H1 (cell line): ENCODE measurements around the gene PFKFB1.

ENCODE experiments used
- CHD1 ChIP-seq: IDR thresholded peaks from 2 replicates; pipeline ENCODE4 v1.6.1; 2012; ENCODE audit warnings: low read depth, low read length, improper control_type of control experiment
- EZH2 ChIP-seq: fragments of 200-600 bp; sonication (generic); IDR thresholded peaks from 2 replicates; pipeline ENCODE4 v1.7.1; 2012; ENCODE audit warnings: low read depth, mild to moderate bottlenecking, moderate library complexity, low read length, inconsistent platforms; ENCODE audit not compliant: severe bottlenecking
- FOSL1 ChIP-seq: IDR thresholded peaks from 2 replicates; pipeline ENCODE4 v1.6.1; 2011; ENCODE audit warnings: mild to moderate bottlenecking, low read depth, low read length, moderate library complexity; ENCODE audit not compliant: insufficient read depth
- POLR2A ChIP-seq, 2 experiments: IDR thresholded peaks; 1 replicate in 1 of 2; 2 replicates in 1 of 2; pipeline ENCODE4 v1.6.1; 2011; ENCODE audit warnings: low read depth in 2 of 2, low read length in 2 of 2, mild to moderate bottlenecking in 2 of 2; ENCODE audit errors: control extremely low read depth in 1 of 2
- POLR2AphosphoS5 ChIP-seq: IDR thresholded peaks from 2 replicates; pipeline ENCODE4 v1.6.1; 2011; ENCODE audit warnings: low read depth, low read length
- RFX5 ChIP-seq: IDR thresholded peaks from 2 replicates; pipeline ENCODE4 v1.6.1; 2011; ENCODE audit warnings: low read depth, low read length, improper control_type of control experiment, borderline replicate concordance
- SIN3A ChIP-seq, 2 experiments: IDR thresholded peaks in 1 of 2; conservative IDR thresholded peaks in 1 of 2; 2 replicates each; pipeline ENCODE4 v1.6.1; 2011 to 2012; ENCODE audit warnings: low read length in 2 of 2, improper control_type of control experiment in 1 of 2, low read depth in 1 of 2, mild to moderate bottlenecking in 1 of 2
- TCF12 ChIP-seq: IDR thresholded peaks from 2 replicates; pipeline ENCODE4 v1.6.1; 2011; ENCODE audit warnings: low read depth, mild to moderate bottlenecking, low read length
- ZNF274 ChIP-seq: IDR thresholded peaks from 2 replicates; pipeline ENCODE4 v1.7.0; 2012; ENCODE audit warnings: low read length, borderline replicate concordance; ENCODE audit errors: extremely low read depth
- TF ChIP-seq, protein P1 (sequence below), 3 experiments: IDR thresholded peaks; 1 replicate in 2 of 3; 2 replicates in 1 of 3; pipeline versions ENCODE4 v1.5.1 to v1.6.1; 2011; ENCODE audit warnings: low read length in 3 of 3, mild to moderate bottlenecking in 3 of 3, inconsistent platforms in 2 of 3, low read depth in 1 of 3, moderate library complexity in 1 of 3; ENCODE audit not compliant: insufficient read depth in 1 of 3; ENCODE audit errors: control extremely low read depth in 1 of 3
- TF ChIP-seq, protein P2 (sequence below): IDR thresholded peaks from 2 replicates; pipeline ENCODE4 v1.6.1; 2011; ENCODE audit warnings: low read length, improper control_type of control experiment
- TF ChIP-seq, protein P3 (sequence below): IDR thresholded peaks from 2 replicates; pipeline ENCODE4 v1.6.1; 2012; ENCODE audit warnings: inconsistent platforms
- TF ChIP-seq, protein P4 (sequence below): IDR thresholded peaks from 2 replicates; pipeline ENCODE4 v1.6.1; 2011; ENCODE audit warnings: low read depth, mild to moderate bottlenecking, low read length; ENCODE audit not compliant: insufficient read depth

DNA sequence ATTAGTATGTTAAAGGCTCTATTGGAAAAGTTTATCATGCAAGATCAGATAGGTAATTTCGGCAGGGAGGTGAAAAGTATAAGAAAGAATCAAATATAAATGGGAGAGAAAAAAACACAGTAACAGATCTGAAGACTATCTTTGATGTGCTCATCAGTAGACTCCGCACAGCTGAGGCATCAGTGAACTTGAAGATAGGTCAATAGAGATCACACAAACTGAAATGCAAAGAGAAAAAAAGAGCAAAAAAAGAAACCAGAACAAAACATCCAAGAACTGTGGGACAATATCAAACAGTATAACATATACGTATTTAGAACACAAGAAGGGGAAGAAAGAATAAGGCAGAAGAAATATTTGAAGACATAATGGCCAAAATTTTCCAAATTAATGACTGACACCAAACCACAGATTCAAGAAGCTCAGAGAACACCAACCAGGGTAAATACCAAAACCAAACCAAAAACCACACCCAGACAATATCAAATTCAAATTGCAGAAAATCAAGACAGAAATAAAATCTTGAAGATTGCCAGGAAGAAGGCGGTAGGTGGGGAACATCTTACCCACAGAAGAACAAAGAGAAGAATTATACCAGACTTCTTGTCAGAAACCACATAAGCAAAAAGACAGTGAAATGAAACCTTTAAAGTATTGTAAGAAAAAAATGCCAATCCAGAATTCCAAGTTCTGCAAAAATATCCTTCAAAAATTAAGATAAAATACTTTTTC, 29.1 kb downstream of the PFKFB1 start:
- TF ChIP-seq, protein P1, sequence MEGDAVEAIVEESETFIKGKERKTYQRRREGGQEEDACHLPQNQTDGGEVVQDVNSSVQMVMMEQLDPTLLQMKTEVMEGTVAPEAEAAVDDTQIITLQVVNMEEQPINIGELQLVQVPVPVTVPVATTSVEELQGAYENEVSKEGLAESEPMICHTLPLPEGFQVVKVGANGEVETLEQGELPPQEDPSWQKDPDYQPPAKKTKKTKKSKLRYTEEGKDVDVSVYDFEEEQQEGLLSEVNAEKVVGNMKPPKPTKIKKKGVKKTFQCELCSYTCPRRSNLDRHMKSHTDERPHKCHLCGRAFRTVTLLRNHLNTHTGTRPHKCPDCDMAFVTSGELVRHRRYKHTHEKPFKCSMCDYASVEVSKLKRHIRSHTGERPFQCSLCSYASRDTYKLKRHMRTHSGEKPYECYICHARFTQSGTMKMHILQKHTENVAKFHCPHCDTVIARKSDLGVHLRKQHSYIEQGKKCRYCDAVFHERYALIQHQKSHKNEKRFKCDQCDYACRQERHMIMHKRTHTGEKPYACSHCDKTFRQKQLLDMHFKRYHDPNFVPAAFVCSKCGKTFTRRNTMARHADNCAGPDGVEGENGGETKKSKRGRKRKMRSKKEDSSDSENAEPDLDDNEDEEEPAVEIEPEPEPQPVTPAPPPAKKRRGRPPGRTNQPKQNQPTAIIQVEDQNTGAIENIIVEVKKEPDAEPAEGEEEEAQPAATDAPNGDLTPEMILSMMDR (IDR thresholded peaks at IDR 0.05; ENCODE audit: control extremely low read depth in 1 of 3, insufficient read depth in 1 of 3, low read depth in 1 of 3, low read length in 3 of 3), result no peak
- TF ChIP-seq FOSL1 (no peak), EZH2 (no peak), ZNF274 (no peak), RFX5 (no peak), POLR2AphosphoS5 (no peak), TCF12 (no peak), POLR2A (IDR thresholded peaks at IDR 0.05; ENCODE audit: control extremely low read depth in 1 of 2, low read depth in 2 of 2, low read length in 2 of 2) (no peak), SIN3A (conservative IDR thresholded peaks at IDR 0.05 in 1 of 2, IDR thresholded peaks at IDR 0.05 in 1 of 2; ENCODE audit: low read depth in 1 of 2, low read length in 2 of 2) (no peak), CHD1 (no peak)
- TF ChIP-seq, protein P2, sequence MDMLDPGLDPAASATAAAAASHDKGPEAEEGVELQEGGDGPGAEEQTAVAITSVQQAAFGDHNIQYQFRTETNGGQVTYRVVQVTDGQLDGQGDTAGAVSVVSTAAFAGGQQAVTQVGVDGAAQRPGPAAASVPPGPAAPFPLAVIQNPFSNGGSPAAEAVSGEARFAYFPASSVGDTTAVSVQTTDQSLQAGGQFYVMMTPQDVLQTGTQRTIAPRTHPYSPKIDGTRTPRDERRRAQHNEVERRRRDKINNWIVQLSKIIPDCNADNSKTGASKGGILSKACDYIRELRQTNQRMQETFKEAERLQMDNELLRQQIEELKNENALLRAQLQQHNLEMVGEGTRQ, result no peak
- TF ChIP-seq, protein P3, sequence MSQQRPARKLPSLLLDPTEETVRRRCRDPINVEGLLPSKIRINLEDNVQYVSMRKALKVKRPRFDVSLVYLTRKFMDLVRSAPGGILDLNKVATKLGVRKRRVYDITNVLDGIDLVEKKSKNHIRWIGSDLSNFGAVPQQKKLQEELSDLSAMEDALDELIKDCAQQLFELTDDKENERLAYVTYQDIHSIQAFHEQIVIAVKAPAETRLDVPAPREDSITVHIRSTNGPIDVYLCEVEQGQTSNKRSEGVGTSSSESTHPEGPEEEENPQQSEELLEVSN, result no peak
- TF ChIP-seq, protein P4, sequence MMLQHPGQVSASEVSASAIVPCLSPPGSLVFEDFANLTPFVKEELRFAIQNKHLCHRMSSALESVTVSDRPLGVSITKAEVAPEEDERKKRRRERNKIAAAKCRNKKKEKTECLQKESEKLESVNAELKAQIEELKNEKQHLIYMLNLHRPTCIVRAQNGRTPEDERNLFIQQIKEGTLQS, result no peak
